Right lobe of liver (tissue), 4 donors: ENCODE measurements around the gene TRAPPC3.

Source experiments
- CTCF ChIP-seq, 4 donors: fragments of 200-600 bp in 3 of 4; fragments of 450-650 bp in 1 of 4; IDR thresholded peaks; one replicate each; pipeline versions ENCODE4 v1.5.1 to v1.8.0; 2016 to 2022; ENCODE audit warnings: antibody characterized with exemption in 4 of 4, mild to moderate bottlenecking in 2 of 4
- POLR2A ChIP-seq: fragments of 450-650 bp; IDR thresholded peaks from one replicate; pipeline ENCODE4 v1.6.1; 2017; ENCODE audit warnings: antibody characterized with exemption, mild to moderate bottlenecking
- donor health status: DM: no; HTN: no; CAD: no.
- donor health status: DM: no; HTN: no; CAD: no.
- donor health status: DM: no; HTN: yes; CAD: no.

- TF ChIP-seq CTCF (IDR thresholded peaks at IDR 0.05) (no peak), POLR2A (no peak)
Measured at GRCh38 chr1:36159614-36160387, 10.5 kb upstream of the TRAPPC3 start.
